Measurements from ENCODE around the gene PCDHGA12. TPM values are rescaled to one million over a fixed set of nuclear protein-coding genes. Genes with fewer than 3 reads are reported as not detected.
A peak's percentile ranks its signal among the peaks of the same experiment; 100 is the strongest.

PCDHGA12 gene
- total and polyA plus RNA-seq, 2 of the 8 experiments (the other 6 are each of a cell fraction or from before 2014, with no cell fraction given): 0.88 to 1.3 TPM

DNA sequence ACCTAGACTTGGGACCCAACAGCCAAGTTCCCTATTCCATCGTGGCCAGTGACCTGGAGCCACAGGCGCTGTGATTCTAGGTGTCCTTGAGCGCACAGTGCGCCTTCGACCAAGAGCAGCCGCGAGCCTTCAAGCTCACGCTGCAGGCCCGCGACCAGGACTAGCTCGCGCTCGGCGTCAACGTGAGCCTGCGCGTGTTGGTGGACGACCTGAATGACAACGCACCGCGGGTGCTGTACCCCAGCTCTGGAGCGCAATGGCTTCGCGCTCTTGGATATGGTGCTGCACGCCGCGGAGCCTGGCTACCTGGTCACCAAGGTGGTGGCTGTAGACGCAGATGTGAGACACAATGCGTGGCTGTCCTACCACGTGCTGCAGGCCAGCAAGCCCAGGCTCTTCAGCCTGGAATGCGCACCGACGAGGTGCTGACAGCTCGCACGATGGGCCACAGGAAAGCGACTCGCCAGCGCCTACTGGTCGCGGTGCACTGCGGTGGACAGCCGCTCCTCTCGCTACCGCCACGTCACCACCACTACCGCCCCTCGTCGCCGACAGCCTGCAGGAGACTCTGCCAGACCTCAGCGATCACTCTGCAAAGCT is 11.4 kb downstream of the PCDHGA12 start:
- Histone ChIP-seq H4K5ac (ENCODE audit: insufficient read length, low read depth, low read length) (no peak overlapping the region), H3K4me2 (ENCODE audit: insufficient read depth in 1 of 2, low read depth in 2 of 2, low read length in 2 of 2) (no peak overlapping the region), H3K36me3 (ENCODE audit: control insufficient read depth in 2 of 4, insufficient read depth in 4 of 4, low read length in 3 of 4) (no peaks in the 10 kb centered on the region), H3K4ac (replicated peaks; ENCODE audit: insufficient read length, low read depth, low read length) (no peak overlapping the region), H4K20me1 (replicated peaks in 1 of 2; ENCODE audit: control insufficient read depth in 1 of 2, insufficient read depth in 2 of 2, low read length in 2 of 2) (peaks cover 0 to 2% of the 10 kb centered on the region in 2 experiments), H3K79me1 (ENCODE audit: low read depth, low read length) (no peaks in the 10 kb centered on the region), H3K56ac (replicated peaks; ENCODE audit: insufficient read length, low read depth, low read length) (no peak overlapping the region), H3K23me2 (ENCODE audit: low read depth, low read length) (no peaks in the 10 kb centered on the region), H4K91ac (replicated peaks; ENCODE audit: insufficient read length, low read length) (no peak overlapping the region), H3K9me3 (ENCODE audit: insufficient read depth in 2 of 2, low read depth in 1 of 2, low read length in 1 of 2) (peaks cover 2 to 6% of the 10 kb centered on the region in 2 experiments; a peak in 1 of 4 replicates), H3K79me2 (ENCODE audit: control insufficient read depth in 1 of 2, insufficient read depth in 2 of 2, low read length in 2 of 2) (no peaks in the 10 kb centered on the region), H4K8ac (ENCODE audit: extremely low read depth, insufficient read depth, low read length) (no peak overlapping the region), H2AFZ (ENCODE audit: low read length) (no peak overlapping the region), H3K23ac (ENCODE audit: insufficient read length) (no peak overlapping the region), H3K4me3 (ENCODE audit: extremely low read depth in 1 of 4, insufficient read depth in 2 of 4, low read depth in 3 of 4, low read length in 4 of 4) (no peak overlapping the region), H3K18ac (ENCODE audit: extremely low read depth, low read length) (no peak overlapping the region), H3K27me3 (replicated peaks in 1 of 4; ENCODE audit: control insufficient read depth in 3 of 4, extremely low read depth in 1 of 4, insufficient read depth in 3 of 4, low read length in 3 of 4) (no peaks in the 10 kb centered on the region), H2BK120ac (replicated peaks; ENCODE audit: low read depth, low read length) (no peak overlapping the region), H3K9ac (replicated peaks in 1 of 4; ENCODE audit: extremely low read depth in 1 of 4, low read depth in 3 of 4, low read length in 3 of 4) (no peak overlapping the region), H3K14ac (ENCODE audit: insufficient read length) (no peak overlapping the region), H3K4me1 (replicated peaks in 1 of 4; ENCODE audit: control insufficient read depth in 3 of 4, insufficient read depth in 4 of 4, low read length in 3 of 4) (no peaks in the 10 kb centered on the region), H2BK5ac (ENCODE audit: low read depth, low read length) (no peak overlapping the region), H2AK5ac (ENCODE audit: low read depth, low read length) (0 out of 2 replicates have a peak overlapping the region, but pooled peaks have one; percentile 9), H2BK15ac (ENCODE audit: low read length) (no peak overlapping the region), H2BK12ac (ENCODE audit: low read depth, low read length) (no peak overlapping the region), H3K27ac (ENCODE audit: low read depth, low read length) (no peak overlapping the region), H2BK20ac (ENCODE audit: low read length) (no peak overlapping the region)
- FAIRE-seq: no peak
- ChIA-PET POLR2A (ENCODE audit: partially characterized antibody) (no interaction called here), CTCF (ENCODE audit: partially characterized antibody) (interaction anchor here (0.5 to 2.8 kb wide), 11 partner anchors 14 to 1195 kb away, joined by 3 to 10 read pairs (median 3); partner anchors contain the start of gene PCDHGB6)
- DNase-seq (ENCODE audit: low read depth in 1 of 2, low spot score in 2 of 2): no peak
- 96% methylated on average over 41 of the region's 50 CpGs; no CpG with 5 or more reads in 1 of the 2 experiments for WGBS, 2 experiments (ENCODE audit: extremely low coverage in 1 of 2, insufficient coverage in 1 of 2, insufficient read length in 1 of 2, insufficient replicate concordance in 2 of 2, low coverage in 1 of 2, low lambda C conversion rate in 2 of 2, missing lambda C conversion rate in 1 of 2)
- TF ChIP-seq TEAD4 (IDR thresholded peaks at IDR 0.05; ENCODE audit: low read depth, low read length) (no peak), YY1 (IDR thresholded peaks at IDR 0.05; ENCODE audit: low read depth, low read length) (no peak), CTBP2 (IDR thresholded peaks at IDR 0.05; ENCODE audit: borderline replicate concordance, insufficient read depth, insufficient read length, low read length) (no peak), NANOG (IDR thresholded peaks at IDR 0.05; ENCODE audit: insufficient read depth, low read depth, low read length, poor library complexity, severe bottlenecking) (no peak)
- TF ChIP-seq, protein P1, sequence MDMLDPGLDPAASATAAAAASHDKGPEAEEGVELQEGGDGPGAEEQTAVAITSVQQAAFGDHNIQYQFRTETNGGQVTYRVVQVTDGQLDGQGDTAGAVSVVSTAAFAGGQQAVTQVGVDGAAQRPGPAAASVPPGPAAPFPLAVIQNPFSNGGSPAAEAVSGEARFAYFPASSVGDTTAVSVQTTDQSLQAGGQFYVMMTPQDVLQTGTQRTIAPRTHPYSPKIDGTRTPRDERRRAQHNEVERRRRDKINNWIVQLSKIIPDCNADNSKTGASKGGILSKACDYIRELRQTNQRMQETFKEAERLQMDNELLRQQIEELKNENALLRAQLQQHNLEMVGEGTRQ (IDR thresholded peaks at IDR 0.05; ENCODE audit: low read length): no peak
